ENCODE results near the gene PLCG1. TPM values are rescaled to one million over a fixed set of nuclear protein-coding genes. Genes with fewer than 3 reads are reported as not detected.

The PLCG1 gene
- total RNA-seq, 1 experiment from 2014 or later: 68.8 TPM

DNA sequence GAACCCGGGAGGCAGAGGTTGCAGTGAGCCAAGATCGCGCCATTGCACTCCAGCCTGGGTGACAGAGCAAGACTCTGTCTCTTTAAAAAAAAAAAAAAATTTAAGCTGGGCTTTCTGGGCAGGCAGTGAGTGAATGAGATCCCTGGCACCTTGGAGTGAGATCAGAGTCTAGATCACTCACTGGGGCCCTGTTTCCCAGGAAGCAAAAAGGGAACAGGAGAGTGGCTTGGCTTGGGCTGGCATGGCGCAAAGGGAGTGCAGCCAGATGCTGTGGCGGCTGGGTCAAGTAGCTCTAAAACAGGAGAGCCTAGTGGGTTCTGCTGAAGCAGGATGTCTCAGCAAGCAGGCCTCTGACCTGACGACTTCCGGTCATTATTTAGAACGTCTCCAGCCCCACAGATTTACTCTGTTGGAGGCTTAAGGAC lies 10.4 kb downstream of the PLCG1 start:
- CTCF ChIA-PET: no interaction called here
- H3K9me3 ChIP-seq (ENCODE audit: low read length): no peaks in the 10 kb centered on the region
- no peak overlapping the region for H3K4me3 ChIP-seq (ENCODE audit: low read length)
- no peaks in the 10 kb centered on the region for H3K9me2 ChIP-seq (replicated peaks; ENCODE audit: low read length)
- no peak for DNase-seq
- H4K20me1 ChIP-seq (ENCODE audit: low read length): peaks cover 56% of the 10 kb centered on the region
- H3K79me2 ChIP-seq (ENCODE audit: low read length): peaks cover 95% of the 10 kb centered on the region
- H3K27ac ChIP-seq (ENCODE audit: low read length): no peak overlapping the region
- BruUV-seq (replicated peaks): no TSS peak
- POLR2A ChIA-PET (ENCODE audit: unreplicated experiment): no interaction called here
- H3F3A ChIP-seq (ENCODE audit: low read length, unreplicated experiment): no peaks in the 10 kb centered on the region
- TF ChIP-seq EZH2phosphoT487 (IDR thresholded peaks at IDR 0.05; ENCODE audit: borderline replicate concordance, low read length) (no peak), EZH2 (IDR thresholded peaks at IDR 0.05; ENCODE audit: low read length, unreplicated experiment) (no peak)
- TF ChIP-seq, protein P1, sequence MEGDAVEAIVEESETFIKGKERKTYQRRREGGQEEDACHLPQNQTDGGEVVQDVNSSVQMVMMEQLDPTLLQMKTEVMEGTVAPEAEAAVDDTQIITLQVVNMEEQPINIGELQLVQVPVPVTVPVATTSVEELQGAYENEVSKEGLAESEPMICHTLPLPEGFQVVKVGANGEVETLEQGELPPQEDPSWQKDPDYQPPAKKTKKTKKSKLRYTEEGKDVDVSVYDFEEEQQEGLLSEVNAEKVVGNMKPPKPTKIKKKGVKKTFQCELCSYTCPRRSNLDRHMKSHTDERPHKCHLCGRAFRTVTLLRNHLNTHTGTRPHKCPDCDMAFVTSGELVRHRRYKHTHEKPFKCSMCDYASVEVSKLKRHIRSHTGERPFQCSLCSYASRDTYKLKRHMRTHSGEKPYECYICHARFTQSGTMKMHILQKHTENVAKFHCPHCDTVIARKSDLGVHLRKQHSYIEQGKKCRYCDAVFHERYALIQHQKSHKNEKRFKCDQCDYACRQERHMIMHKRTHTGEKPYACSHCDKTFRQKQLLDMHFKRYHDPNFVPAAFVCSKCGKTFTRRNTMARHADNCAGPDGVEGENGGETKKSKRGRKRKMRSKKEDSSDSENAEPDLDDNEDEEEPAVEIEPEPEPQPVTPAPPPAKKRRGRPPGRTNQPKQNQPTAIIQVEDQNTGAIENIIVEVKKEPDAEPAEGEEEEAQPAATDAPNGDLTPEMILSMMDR (conservative IDR thresholded peaks at IDR 0.05; ENCODE audit: low read depth, low read length): no peak
- H3K9ac ChIP-seq (ENCODE audit: low read length): no peak overlapping the region
- no peak overlapping the region for H3K4me2 ChIP-seq (ENCODE audit: low read length)
- no peaks in the 10 kb centered on the region for H3K27me3 ChIP-seq (ENCODE audit: low read length)
- intact Hi-C loops (cut with micrococcal nuclease): no loop called here
- ATAC-seq: no peak
- no peak overlapping the region for H2AFZ ChIP-seq (ENCODE audit: low read length)
- peaks cover 7% of the 10 kb centered on the region; the same call in 1 of the 2 replicates for H3K4me1 ChIP-seq (ENCODE audit: insufficient read depth, low read length)
- H3K36me3 ChIP-seq (ENCODE audit: low read depth, low read length): no peaks in the 10 kb centered on the region

DNA sequence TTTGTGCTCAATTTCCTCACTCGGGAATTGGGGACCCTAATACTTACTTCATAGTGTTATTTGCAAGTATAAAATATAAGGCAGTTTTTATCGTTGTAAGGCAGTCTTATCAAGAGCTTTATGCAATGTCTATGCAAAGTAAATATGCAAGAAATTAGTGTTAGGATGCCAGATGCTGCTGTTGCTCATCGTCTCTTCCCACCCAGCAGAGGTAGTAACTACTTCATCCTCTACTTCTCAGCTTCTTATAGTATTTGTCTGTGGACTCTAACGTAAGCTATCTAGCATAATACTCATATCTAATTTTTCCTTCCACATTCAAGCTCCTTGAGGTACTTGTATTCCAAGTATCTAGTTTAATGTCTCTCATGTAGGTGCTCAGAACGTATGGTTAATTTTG lies 11.6 kb downstream of the PLCG1 start:
- Histone ChIP-seq H2AFZ (ENCODE audit: low read length) (no peak overlapping the region), H3K4me1 (ENCODE audit: insufficient read depth, low read length) (peaks cover 7% of the 10 kb centered on the region; the same call in 1 of the 2 replicates), H4K20me1 (ENCODE audit: low read length) (peaks cover 50% of the 10 kb centered on the region), H3K4me2 (ENCODE audit: low read length) (no peak overlapping the region), H3F3A (ENCODE audit: low read length, unreplicated experiment) (no peaks in the 10 kb centered on the region), H3K9me2 (replicated peaks; ENCODE audit: low read length) (no peaks in the 10 kb centered on the region), H3K9ac (ENCODE audit: low read length) (no peak overlapping the region), H3K9me3 (ENCODE audit: low read length) (no peaks in the 10 kb centered on the region), H3K27me3 (ENCODE audit: low read length) (no peaks in the 10 kb centered on the region), H3K27ac (ENCODE audit: low read length) (no peak overlapping the region), H3K36me3 (ENCODE audit: low read depth, low read length) (no peaks in the 10 kb centered on the region; the same call in 1 of the 2 replicates), H3K4me3 (ENCODE audit: low read length) (no peak overlapping the region), H3K79me2 (ENCODE audit: low read length) (peaks cover 90% of the 10 kb centered on the region)
- intact Hi-C loops (cut with micrococcal nuclease): no loop called here
- no TSS peak for BruUV-seq (replicated peaks)
- ChIA-PET CTCF (no interaction called here), POLR2A (ENCODE audit: unreplicated experiment) (no interaction called here)
- no peak for ATAC-seq
- TF ChIP-seq EZH2phosphoT487 (IDR thresholded peaks at IDR 0.05; ENCODE audit: borderline replicate concordance, low read length) (no peak), EZH2 (IDR thresholded peaks at IDR 0.05; ENCODE audit: low read length, unreplicated experiment) (no peak)
- TF ChIP-seq, protein P1 (conservative IDR thresholded peaks at IDR 0.05; ENCODE audit: low read depth, low read length): no peak
- no peak for DNase-seq

DNA sequence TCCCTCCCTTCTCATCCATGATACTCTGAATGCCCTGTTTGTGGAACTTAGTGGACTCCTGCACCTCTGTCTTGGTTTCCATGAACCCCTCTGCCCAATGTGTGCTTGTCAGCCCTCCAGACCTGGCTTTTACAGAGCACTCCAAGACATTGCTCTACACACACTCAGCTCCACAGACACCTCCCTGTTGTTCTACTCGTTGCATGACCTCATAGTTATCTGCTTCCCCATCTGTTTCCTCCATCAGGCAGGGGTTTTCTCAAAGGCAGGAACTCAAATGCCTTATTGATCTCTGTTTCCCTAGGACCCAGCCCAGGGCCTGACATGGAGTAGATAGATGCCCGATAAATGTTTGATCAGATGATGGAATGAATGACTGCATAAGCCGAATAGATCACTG lies 13.3 kb downstream of the PLCG1 start:
- TF ChIP-seq EZH2 (IDR thresholded peaks at IDR 0.05; ENCODE audit: low read length, unreplicated experiment) (no peak), EZH2phosphoT487 (IDR thresholded peaks at IDR 0.05; ENCODE audit: borderline replicate concordance, low read length) (no peak)
- TF ChIP-seq, protein P1 (conservative IDR thresholded peaks at IDR 0.05; ENCODE audit: low read depth, low read length): no peak
- no peak overlapping the region for H3K9ac ChIP-seq (ENCODE audit: low read length)

More for the DNA sequence above, 13.3 kb downstream of the PLCG1 start:
- no TSS peak for BruUV-seq (replicated peaks)
- ChIA-PET CTCF (no interaction called here), POLR2A (ENCODE audit: unreplicated experiment) (no interaction called here)
- H3K36me3 ChIP-seq (ENCODE audit: low read depth, low read length): no peaks in the 10 kb centered on the region; the same call in 1 of the 2 replicates
- peaks cover 85% of the 10 kb centered on the region for H3K79me2 ChIP-seq (ENCODE audit: low read length)
- H3K4me3 ChIP-seq (ENCODE audit: low read length): no peak overlapping the region
- no peak overlapping the region for H3K27ac ChIP-seq (ENCODE audit: low read length)
- no peak overlapping the region for H3K4me2 ChIP-seq (ENCODE audit: low read length)
- H3F3A ChIP-seq (ENCODE audit: low read length, unreplicated experiment): no peaks in the 10 kb centered on the region
- peaks cover 55% of the 10 kb centered on the region for H4K20me1 ChIP-seq (ENCODE audit: low read length)
- H3K9me3 ChIP-seq (ENCODE audit: low read length): no peaks in the 10 kb centered on the region
- intact Hi-C loops (cut with micrococcal nuclease): no loop called here
- H3K4me1 ChIP-seq (ENCODE audit: insufficient read depth, low read length): peaks cover 7% of the 10 kb centered on the region; the same call in 1 of the 2 replicates
- DNase-seq (no peak), ATAC-seq (no peak)
- no peak overlapping the region for H2AFZ ChIP-seq (ENCODE audit: low read length)
- H3K9me2 ChIP-seq (replicated peaks; ENCODE audit: low read length): no peaks in the 10 kb centered on the region
- H3K27me3 ChIP-seq (ENCODE audit: low read length): no peaks in the 10 kb centered on the region

Data from PC-3 (cell line).